ENCODE data around the gene PCDHGA2.

DNA sequence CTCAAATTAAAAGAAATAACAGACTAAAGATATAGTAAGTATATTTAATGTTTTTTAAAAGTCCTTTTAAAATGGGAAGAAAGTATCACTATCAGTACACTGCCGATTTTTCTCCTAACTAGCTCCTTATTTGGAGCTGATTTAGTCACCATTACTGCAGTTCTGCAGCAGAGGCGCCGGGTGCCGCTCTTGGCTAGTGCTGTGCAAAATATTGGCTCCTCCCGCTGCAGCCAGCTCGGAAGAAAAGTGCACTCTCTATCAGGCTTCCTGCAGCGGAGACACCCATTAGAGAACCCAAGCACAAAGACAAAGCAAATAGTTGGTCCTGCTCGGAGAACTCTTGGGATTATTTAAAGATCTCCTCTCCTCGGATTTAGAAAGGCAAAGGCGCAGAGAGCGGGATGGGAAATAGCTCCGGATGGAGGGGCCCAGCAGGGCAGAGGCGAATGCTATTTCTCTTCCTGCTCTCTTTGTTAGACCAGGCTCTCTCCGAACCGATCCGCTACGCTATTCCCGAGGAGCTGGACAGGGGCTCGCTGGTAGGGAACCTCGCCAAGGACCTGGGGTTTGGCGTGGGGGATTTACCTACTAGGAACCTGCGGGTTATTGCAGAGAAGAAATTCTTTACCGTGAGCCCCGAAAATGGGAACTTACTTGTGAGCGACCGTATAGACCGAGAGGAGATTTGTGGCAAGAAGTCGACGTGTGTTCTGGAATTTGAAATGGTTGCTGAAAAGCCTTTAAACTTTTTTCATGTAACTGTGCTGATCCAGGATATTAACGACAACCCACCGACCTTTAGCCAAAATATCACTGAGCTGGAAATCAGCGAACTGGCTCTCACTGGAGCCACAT lies 31.7 kb downstream of the PCDHGA2 start, which contains the start of gene PCDHGB3:
- TF ChIP-seq, protein P1, sequence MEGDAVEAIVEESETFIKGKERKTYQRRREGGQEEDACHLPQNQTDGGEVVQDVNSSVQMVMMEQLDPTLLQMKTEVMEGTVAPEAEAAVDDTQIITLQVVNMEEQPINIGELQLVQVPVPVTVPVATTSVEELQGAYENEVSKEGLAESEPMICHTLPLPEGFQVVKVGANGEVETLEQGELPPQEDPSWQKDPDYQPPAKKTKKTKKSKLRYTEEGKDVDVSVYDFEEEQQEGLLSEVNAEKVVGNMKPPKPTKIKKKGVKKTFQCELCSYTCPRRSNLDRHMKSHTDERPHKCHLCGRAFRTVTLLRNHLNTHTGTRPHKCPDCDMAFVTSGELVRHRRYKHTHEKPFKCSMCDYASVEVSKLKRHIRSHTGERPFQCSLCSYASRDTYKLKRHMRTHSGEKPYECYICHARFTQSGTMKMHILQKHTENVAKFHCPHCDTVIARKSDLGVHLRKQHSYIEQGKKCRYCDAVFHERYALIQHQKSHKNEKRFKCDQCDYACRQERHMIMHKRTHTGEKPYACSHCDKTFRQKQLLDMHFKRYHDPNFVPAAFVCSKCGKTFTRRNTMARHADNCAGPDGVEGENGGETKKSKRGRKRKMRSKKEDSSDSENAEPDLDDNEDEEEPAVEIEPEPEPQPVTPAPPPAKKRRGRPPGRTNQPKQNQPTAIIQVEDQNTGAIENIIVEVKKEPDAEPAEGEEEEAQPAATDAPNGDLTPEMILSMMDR (IDR thresholded peaks at IDR 0.05) = peak; percentile 28; the same call in 2 of the 3 replicates
- TF ChIP-seq, protein P2, sequence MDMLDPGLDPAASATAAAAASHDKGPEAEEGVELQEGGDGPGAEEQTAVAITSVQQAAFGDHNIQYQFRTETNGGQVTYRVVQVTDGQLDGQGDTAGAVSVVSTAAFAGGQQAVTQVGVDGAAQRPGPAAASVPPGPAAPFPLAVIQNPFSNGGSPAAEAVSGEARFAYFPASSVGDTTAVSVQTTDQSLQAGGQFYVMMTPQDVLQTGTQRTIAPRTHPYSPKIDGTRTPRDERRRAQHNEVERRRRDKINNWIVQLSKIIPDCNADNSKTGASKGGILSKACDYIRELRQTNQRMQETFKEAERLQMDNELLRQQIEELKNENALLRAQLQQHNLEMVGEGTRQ (IDR thresholded peaks at IDR 0.05) = no peak
- TF ChIP-seq, protein P3, sequence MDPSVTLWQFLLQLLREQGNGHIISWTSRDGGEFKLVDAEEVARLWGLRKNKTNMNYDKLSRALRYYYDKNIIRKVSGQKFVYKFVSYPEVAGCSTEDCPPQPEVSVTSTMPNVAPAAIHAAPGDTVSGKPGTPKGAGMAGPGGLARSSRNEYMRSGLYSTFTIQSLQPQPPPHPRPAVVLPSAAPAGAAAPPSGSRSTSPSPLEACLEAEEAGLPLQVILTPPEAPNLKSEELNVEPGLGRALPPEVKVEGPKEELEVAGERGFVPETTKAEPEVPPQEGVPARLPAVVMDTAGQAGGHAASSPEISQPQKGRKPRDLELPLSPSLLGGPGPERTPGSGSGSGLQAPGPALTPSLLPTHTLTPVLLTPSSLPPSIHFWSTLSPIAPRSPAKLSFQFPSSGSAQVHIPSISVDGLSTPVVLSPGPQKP (IDR thresholded peaks at IDR 0.05; ENCODE audit: low read depth, low read length) = no peak
- TF ChIP-seq RCOR1 (IDR thresholded peaks at IDR 0.05; ENCODE audit: low read depth, low read length) (no peak), POLR2A (IDR thresholded peaks at IDR 0.05; ENCODE audit: low read length) (no peak)
- TF ChIP-seq, protein P4, sequence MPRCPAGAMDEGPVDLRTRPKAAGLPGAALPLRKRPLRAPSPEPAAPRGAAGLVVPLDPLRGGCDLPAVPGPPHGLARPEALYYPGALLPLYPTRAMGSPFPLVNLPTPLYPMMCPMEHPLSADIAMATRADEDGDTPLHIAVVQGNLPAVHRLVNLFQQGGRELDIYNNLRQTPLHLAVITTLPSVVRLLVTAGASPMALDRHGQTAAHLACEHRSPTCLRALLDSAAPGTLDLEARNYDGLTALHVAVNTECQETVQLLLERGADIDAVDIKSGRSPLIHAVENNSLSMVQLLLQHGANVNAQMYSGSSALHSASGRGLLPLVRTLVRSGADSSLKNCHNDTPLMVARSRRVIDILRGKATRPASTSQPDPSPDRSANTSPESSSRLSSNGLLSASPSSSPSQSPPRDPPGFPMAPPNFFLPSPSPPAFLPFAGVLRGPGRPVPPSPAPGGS (IDR thresholded peaks at IDR 0.05) = no peak

Measured in A549 (cell line).